MCF 10A (cell line): ENCODE results near the gene GALNT9. TPM values are rescaled to one million over a fixed set of nuclear protein-coding genes. Genes with fewer than 3 reads are reported as not detected.
"Not testable (repeated sequence)": the region's sequence is repeated elsewhere in the genome, so short reads cannot be mapped to it uniquely, and the experiment has no call there.

Experiments
- BruUV-seq: library from RNA; stranded (reverse); fragments of 400-500 nt; replicated peaks from 2 replicates; lab custom pipeline; 2021; lab: Mats Ljungman, UMichigan
- CTCF ChIA-PET: fragments of 300-600 bp; sonication (Branson Sonifier 250); formaldehyde crosslinking; extraction: SDS; loops from one replicate; lab custom pipeline; 2021; ENCODE audit warnings: antibody characterized with exemption, inconsistent platforms; lab: Yijun Ruan, JAX
- POLR2A ChIA-PET: fragments of 300-600, 350-650 bp; sonication (Branson Sonifier 250); formaldehyde crosslinking; extraction: SDS; loops from one replicate; lab custom pipeline; 2020; ENCODE audit warnings: antibody characterized with exemption, inconsistent platforms; lab: Yijun Ruan, JAX
- DNase-seq: peaks from one replicate; pipeline ENCODE4 v3.0.0-alpha.2; 2018; ENCODE audit not compliant: unreplicated experiment
- H3K27ac Mint-ChIP-seq: one replicate; pipeline ENCODE4 v1.8.0; 2022; ENCODE audit warnings: mild to moderate bottlenecking, low read depth, mixed read lengths; ENCODE audit not compliant: unreplicated experiment
- H3K27me3 Mint-ChIP-seq: one replicate; pipeline ENCODE4 v1.8.0; 2022; ENCODE audit warnings: mixed read lengths; ENCODE audit not compliant: insufficient read depth, unreplicated experiment
- H3K36me3 Mint-ChIP-seq: one replicate; pipeline ENCODE4 v1.8.0; 2022; ENCODE audit warnings: mild to moderate bottlenecking, moderate library complexity, mixed read lengths; ENCODE audit not compliant: insufficient read depth, unreplicated experiment
- H3K4me1 Mint-ChIP-seq: one replicate; pipeline ENCODE4 v1.8.0; 2022; ENCODE audit warnings: mixed read lengths; ENCODE audit not compliant: insufficient read depth, unreplicated experiment
- H3K4me3 Mint-ChIP-seq: one replicate; pipeline ENCODE4 v1.8.0; 2022; ENCODE audit warnings: mild to moderate bottlenecking, moderate library complexity, mixed read lengths; ENCODE audit not compliant: unreplicated experiment
- H3K9me3 Mint-ChIP-seq: one replicate; pipeline ENCODE4 v1.8.0; 2022; ENCODE audit warnings: mixed read lengths; ENCODE audit not compliant: unreplicated experiment
- CTCF ChIP-seq: fragments of 200-600 bp; IDR thresholded peaks from one replicate; pipeline ENCODE4 v1.8.0; 2022; ENCODE audit warnings: antibody characterized with exemption, mild to moderate bottlenecking; ENCODE audit not compliant: unreplicated experiment
- intact Hi-C: fragments of 100-400 bp; cut with micrococcal nuclease; formaldehyde crosslinking; loops from 2 replicates; pipeline ENCODE4 v1.14.1; 2022
- total RNA-seq: library from RNA; stranded (reverse); gene quantifications from 2 replicates; pipeline ENCODE4 v1.2.3, GENCODE V29; 2022

GALNT9 gene
- total RNA-seq, 1 experiment from 2014 or later, result 4.4 TPM

DNA sequence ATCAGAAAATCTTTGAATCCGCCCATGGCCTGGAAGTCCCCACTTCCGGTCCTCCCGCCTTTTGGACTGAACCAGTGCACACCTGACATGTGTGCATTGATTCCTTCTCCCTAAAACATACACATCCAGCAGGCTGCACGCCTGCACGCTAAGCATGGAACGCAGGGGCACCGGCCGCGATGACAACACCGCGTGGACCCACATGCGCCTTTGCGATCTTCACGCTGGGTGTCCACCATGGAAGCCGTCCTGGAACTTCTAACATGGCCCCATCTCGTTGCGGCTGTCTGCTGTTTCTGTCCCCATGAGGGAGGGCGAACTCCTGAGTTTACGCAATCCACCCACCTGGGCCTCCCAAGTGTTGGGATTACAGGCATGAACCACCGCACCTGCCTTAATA, 73.7 kb downstream of the GALNT9 start:
- Mint-ChIP-seq H3K4me1 (no peaks in the 10 kb centered on the region), H3K27me3 (peaks cover 54% of the 10 kb centered on the region), H3K9me3 (no peaks in the 10 kb centered on the region), H3K4me3 (no peak overlapping the region), H3K36me3 (no peaks in the 10 kb centered on the region), H3K27ac (no peak overlapping the region)
- DNase-seq, result no peak
- ChIA-PET CTCF (no interaction called here), POLR2A (no interaction called here)
- BruUV-seq, result no TSS peak
- intact Hi-C loops, result no loop called here
- no peak for TF ChIP-seq CTCF

DNA sequence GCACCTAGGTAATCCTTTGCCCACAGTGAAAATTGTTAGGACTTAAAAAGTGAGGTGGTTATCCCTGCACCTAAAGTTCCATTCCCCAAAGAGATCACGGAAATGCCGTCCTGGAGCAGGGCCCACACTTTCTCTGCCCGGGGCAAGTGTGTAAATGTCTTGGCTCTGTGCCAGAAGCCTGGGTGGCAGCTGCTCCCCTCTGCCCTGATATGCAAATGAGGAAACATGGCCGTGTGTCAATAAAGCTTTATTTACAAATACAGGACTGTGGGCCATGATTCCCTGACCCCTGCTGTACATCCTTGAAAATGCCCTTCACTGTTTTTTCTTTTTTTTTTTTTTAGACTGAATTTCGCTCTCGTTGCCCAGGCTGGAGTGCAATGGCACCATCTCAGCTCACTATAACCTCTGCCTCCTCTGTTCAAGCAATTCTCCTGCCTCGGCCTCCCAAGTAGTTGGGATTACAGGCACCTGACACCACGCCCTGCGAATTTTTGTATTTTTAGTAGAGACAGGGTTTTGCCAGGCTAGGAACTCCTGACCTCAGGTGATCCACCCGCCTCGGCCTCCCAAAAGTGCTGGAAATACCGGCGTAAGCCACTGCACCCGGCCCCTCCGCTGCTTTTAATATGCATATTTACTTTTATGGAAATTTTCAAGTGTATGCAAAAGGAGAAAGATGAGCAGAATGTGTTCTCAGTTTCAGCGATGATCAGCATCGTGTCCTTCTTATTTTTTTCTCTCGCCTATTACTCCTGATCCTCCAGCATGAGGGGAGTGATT, 75.5 kb downstream of the GALNT9 start:
- H3K27ac Mint-ChIP-seq, result no peak overlapping the region
- peaks cover 63% of the 10 kb centered on the region for H3K27me3 Mint-ChIP-seq
- intact Hi-C loops, result no loop called here
- TF ChIP-seq CTCF, result no peak
- no peaks in the 10 kb centered on the region for H3K36me3 Mint-ChIP-seq
- DNase-seq, result peak; percentile 35
- H3K4me1 Mint-ChIP-seq, result no peaks in the 10 kb centered on the region
- BruUV-seq, result no TSS peak
- ChIA-PET POLR2A (interaction anchor here (0.6 kb wide), 1 partner anchor 91 kb away, joined by 3 read pairs; no protein-coding TSS in a partner anchor), CTCF (interaction anchor here (0.6 kb wide), 1 partner anchor 134 kb away, joined by 3 read pairs; no protein-coding TSS in a partner anchor)
- H3K4me3 Mint-ChIP-seq, result no peak overlapping the region
- no peaks in the 10 kb centered on the region for H3K9me3 Mint-ChIP-seq

- peaks cover 63% of the 10 kb centered on the region for H3K27me3 Mint-ChIP-seq
- POLR2A ChIA-PET, H3K27ac Mint-ChIP-seq, H3K4me1 Mint-ChIP-seq, BruUV-seq, H3K9me3 Mint-ChIP-seq, CTCF ChIA-PET, H3K36me3 Mint-ChIP-seq, DNase-seq, H3K4me3 Mint-ChIP-seq, intact Hi-C loops: not testable (repeated sequence)
Measured at GRCh38 chr12:132252981-132253380, 76.4 kb downstream of the GALNT9 start.

GRCh38 chr12:132251741-132252490, 77.5 kb downstream of the GALNT9 start:
- Mint-ChIP-seq H3K9me3 (no peaks in the 10 kb centered on the region), H3K36me3 (no peaks in the 10 kb centered on the region), H3K4me1 (no peaks in the 10 kb centered on the region), H3K27me3 (peaks cover 70% of the 10 kb centered on the region), H3K27ac (no peak overlapping the region), H3K4me3 (no peak overlapping the region)
- POLR2A ChIA-PET, result no interaction called here
- DNase-seq, result no peak
- BruUV-seq, result no TSS peak
- CTCF ChIA-PET, result no interaction called here
- no peak for TF ChIP-seq CTCF
- intact Hi-C loops, result no loop called here
